HG03039 (cell line): ENCODE data around the gene SERINC2.

Source experiments
- ATAC-seq: cut with Tn5 transposase; IDR thresholded peaks from one replicate; pipeline ENCODE4 v1.9.1; 2021; ENCODE audit warnings: mild to moderate bottlenecking, moderate library complexity; ENCODE audit not compliant: unreplicated experiment

The SERINC2 gene

DNA sequence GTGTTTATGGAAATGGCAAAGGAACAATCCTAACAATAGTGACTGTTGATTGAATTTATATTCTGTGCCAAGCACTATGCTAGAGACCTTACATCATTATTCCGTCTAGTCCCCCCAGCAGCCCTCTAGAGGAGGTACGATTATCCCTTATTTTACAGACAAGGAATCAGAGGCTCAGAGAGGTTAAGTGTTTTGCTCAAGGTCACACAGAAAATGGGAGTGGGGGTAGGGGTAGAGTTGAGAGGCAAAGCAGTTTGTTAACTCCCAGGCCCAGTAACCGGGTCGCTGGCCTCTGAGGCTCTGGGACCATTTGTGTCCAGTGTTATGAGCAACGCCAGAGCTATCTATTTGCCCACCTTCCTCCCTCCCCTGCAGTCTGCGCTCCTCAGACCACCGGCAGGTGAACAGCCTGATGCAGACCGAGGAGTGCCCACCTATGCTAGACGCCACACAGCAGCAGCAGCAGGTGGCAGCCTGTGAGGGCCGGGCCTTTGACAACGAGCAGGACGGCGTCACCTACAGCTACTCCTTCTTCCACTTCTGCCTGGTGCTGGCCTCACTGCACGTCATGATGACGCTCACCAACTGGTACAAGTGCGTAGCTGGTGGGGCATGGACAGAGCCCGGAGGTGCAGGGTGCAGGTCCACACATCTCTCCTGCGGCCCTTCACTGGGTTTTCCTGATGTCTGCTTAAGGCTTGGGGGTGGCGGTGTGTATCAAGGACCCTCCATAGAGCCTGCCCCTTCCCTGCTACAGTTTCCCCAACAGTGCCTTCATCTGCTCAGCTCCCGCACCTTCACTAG lies 19.8 kb downstream of the SERINC2 start:
- ATAC-seq: no peak

DNA sequence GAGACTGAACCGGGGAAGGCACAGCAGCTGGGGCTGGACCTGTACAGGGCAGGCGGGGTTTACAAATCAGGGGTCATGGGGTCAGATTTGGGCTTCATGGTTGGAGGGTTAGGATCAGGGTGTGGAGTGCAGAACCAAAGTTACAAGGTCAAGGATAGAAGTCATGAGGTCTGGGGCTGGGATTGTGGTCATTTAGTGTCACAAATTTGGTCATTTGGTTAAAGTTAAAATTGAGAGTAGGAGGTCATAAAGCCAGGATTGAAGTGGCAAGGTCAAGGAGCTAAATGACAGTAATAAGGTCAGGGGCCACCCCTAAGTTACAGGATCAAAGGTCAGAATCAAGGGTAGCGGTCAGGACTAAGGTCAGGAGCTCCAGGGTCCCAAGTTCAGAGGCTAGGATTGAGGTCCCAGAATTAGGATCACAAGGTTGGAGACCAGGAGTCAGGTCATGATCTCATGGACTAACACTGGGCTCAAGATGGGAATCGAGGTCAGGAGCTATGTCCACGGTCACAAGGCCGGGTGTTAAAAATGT lies 20.4 kb downstream of the SERINC2 start:
- ATAC-seq: no peak

GRCh38 chr1:31434101-31434871 lies 21.3 kb downstream of the SERINC2 start:
- ATAC-seq: no peak

DNA sequence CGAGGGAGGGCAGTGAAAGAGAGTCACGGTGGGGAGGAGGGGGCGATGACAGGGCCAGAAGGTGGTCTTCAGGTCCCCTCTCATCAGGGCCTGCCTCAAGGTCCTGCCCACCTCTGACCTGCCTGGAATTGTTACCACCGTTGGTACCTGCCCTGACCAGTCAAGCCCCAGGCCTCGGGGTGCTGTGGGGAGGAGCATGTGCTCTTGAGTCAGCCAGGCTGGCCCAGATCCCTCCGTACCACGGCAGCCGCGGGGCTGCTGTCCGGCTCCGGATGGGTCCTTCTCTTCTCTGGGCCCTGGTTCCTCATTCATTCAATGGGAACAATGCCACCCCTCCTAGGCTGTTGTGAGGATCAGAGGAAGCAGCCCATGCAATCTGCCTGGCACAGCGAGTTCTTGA lies 22.0 kb downstream of the SERINC2 start:
- no peak for ATAC-seq

- no peak for ATAC-seq
Measured at GRCh38 chr1:31435471-31436409, 22.7 kb downstream of the SERINC2 start.

GRCh38 chr1:31436596-31437432 lies 23.8 kb downstream of the SERINC2 start:
- no peak for ATAC-seq

DNA sequence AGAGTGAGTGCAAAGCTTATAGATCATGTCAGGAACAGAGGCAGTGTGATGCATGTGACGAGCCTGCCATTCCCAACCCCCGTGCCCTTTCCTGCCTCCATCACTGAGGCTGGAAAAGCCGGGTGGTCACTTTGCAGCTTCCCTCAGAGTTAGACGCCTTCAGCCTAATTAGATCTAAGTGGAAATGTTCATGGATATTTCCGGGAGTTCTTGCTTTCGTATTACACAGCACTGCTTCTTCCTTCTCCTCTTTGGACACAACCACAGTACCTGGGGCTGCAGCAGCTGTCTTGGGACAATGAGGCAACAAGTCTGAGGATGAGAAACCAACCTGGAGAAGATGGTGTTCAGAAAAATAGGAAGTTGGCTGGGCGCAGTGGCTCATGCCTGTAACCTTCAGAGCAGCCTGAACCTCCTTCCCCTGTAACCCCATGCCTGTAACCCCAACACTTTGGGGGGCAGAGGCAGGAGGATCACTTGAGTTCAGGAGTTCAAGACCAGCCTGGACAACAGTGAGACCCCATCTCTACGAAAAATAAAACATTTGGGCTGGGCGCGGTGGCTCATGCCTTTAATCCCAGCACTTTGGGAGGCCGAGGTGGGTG lies 24.5 kb downstream of the SERINC2 start:
- no peak for ATAC-seq

DNA sequence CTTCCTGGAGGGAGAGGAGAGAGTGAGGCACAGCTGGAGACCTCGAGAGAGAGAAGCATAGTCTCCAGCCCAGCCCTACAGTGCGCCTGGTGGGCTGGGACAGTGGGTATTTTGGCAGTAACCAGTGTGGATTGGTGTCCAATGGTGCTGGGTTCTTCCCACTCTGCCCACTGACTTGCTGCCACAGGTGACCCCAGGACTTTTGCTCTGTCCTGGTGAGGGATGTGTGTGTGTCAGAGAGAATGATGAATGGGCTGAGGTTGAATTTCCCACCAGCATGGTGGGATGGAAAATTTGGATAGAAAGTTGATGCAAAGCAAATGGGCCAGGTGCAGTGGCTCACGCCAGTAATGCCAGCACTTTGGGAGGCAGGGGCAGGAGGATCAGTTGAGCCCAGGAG lies 26.3 kb downstream of the SERINC2 start:
- no peak for ATAC-seq

GRCh38 chr1:31441073-31441472 lies 28.1 kb downstream of the SERINC2 start:
- no peak for ATAC-seq

DNA sequence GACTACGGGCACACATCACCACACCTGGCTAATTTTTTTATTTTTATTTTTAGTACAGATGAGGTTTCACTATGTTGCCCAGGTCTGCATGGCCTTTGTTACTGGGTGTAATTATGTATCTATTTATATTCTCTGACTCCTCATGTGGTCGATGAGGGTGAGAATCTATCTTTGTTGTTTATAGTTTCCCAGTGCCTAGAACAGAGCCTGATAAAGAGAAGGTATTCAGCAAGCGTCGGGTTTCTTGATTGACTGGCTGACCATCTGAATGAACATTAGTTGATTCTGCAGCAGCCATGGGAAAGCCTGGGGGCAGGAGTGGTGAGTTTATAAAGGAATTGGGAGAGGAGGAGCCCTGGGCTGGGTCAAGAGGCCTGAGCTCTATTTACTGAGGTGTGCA lies 28.5 kb downstream of the SERINC2 start:
- ATAC-seq: no peak

- no peak for ATAC-seq
Measured at GRCh38 chr1:31441970-31442647, 29.1 kb downstream of the SERINC2 start.

GRCh38 chr1:31442648-31442994 lies 29.6 kb downstream of the SERINC2 start:
- no peak for ATAC-seq

DNA sequence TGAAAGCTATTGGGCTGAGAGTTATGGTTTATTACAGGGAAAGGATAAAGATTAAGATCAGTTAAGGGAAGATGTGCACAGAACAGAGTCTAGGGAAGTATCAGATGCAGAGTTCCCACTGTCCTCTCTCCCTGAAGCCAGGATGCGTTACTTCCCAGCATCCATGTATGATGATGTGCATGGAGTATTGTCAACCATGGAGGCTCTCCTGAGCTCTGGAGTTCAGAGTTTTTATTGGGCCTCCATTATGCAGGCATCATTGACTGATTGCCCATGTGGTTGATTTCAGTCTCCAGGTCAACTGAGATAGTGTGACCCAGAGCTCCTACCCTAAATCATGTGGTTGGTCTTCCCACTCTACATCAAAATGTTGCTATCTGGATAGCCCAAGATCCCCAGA lies 30.7 kb downstream of the SERINC2 start:
- no peak for ATAC-seq

GRCh38 chr1:31444725-31445448 lies 31.9 kb downstream of the SERINC2 start:
- ATAC-seq: no peak

- no peak for ATAC-seq
Measured at GRCh38 chr1:31445951-31446350, 32.9 kb downstream of the SERINC2 start.

DNA sequence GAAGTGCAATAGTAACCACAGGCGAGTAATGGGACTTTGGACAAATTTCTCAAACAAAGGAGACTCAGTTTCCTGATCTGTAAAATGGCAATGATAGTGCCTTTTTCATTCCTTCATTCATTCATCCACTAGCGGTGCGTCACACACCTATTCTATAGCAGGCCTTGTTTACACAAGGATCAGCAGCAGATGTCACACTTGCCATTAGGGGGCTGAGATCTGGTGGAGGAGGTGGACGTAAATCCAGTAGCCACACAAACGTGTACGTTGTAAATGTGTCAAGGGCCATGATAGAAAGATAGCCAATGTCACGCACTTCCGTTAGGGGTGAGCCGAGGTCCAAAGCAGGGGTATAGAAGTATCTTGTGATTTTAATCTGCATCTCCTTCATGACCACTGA lies 34.2 kb downstream of the SERINC2 start:
- ATAC-seq: no peak

GRCh38 chr1:31453384-31454079 lies 40.5 kb downstream of the SERINC2 start:
- ATAC-seq: no peak
